ENCODE data around the gene MBTD1.

MBTD1 gene

GRCh38 chr17:51144266-51145022 is 115.4 kb downstream of the MBTD1 start:
- DNase-seq (ENCODE audit: low read depth) = no peak

- DNase-seq (ENCODE audit: low read depth) = no peak
These were observed 117.3 kb downstream of the MBTD1 start for GRCh38 chr17:51142597-51142996.

GRCh38 chr17:51135956-51136355 is 123.9 kb downstream of the MBTD1 start:
- no peak for DNase-seq (ENCODE audit: low read depth)

- no peak for DNase-seq (ENCODE audit: low read depth)
These were observed 126.5 kb downstream of the MBTD1 start for GRCh38 chr17:51133365-51133764.

- DNase-seq (ENCODE audit: low read depth) = no peak
These were observed 126.9 kb downstream of the MBTD1 start for GRCh38 chr17:51132964-51133319.

- no peak for DNase-seq (ENCODE audit: low read depth)
These were observed 131.8 kb downstream of the MBTD1 start for GRCh38 chr17:51128076-51128475.
